Activated CD4-positive, alpha-beta T cell treated with anti-CD3 and anti-CD28 coated beads, Interleukin-2, Interleukin-4, amounts not matched to agents 100 ng/mL and 50 ng/mL, durations not matched to agents 16 hours and 8 hours (primary cell): Measurements from ENCODE around the gene CPNE5.

ENCODE experiments used
- DNase-seq: peaks from one replicate; pipeline ENCODE4 v3.0.0-alpha.2; 2020; ENCODE audit warnings: low spot score

The CPNE5 gene

DNA sequence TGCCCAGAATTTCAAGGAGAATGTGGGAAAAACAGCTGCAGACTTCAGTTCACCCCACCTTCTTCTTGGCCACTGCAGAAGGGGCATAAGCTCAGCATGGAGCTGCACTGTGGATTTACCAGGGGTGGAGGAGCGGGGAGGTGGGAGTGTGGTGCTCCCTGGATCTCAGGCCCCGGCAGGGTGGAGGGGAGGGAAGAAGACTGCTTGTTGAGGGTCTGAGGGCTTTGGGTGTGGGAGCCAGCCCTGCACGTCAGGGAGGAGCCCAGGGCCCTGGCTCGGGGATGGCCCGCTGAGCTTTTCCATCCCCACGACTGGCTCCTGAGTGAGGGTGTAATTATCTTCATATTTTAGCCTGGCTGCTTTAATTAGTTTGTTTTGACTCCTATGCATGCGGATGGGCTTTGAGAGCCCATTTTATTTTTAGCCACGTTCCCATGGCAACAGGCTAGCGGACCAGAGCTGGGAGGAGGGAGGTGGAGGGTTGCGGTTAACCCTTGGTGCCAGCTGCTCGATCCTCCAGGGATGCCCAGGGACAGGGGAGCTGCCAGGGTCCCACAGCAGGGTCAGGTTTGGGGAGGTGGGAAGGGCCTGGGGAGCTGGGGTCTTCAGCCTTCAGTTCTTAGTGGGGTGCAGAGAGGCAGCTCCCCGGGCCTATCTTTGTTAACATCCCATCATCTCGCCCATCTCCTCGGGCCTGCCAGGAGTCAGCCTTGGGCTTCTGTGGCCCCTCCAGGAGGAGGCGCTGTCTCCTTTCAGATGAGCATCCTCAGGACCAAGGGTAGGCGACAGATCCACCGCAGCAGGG lies 73.4 kb downstream of the CPNE5 start:
- DNase-seq: peak; percentile 85

DNA sequence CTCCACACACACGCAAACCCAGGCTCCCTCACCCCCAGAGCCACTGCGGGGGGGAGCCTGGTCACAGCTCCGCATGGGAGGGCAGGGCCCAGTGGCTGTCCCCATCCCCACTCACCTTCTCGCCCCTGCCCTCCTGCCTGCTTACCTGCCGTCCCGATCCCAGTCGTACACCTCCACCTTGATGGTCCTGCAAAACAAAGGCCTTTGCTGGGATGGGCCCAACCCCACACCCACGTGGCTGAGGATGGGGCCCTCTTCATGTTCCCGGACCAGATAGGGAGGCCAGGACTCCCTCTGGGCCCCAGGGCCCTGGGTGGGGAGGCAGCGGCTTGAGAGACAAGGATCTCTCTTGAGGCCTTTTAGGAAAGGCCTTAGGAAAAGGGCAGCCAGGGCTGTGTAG lies 74.1 kb downstream of the CPNE5 start:
- no peak for DNase-seq

DNA sequence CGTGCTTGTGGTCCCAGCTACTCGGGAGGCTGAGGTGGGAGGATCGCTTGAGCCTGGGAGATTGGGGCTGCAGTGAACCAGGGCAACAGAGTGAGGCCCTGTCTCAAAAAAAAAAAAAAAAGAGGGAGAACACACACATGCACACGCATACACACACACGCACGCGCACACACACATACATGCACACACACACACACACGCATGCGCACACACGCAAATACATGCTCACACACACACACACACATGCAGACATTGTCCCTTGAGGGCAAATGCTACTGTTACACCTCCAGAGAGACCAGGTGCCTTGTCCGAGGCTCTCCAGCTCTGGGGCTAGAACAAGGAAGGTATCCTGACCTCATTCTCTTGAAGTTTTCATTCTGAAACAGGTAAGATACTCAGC lies 77.1 kb downstream of the CPNE5 start:
- DNase-seq: no peak

DNA sequence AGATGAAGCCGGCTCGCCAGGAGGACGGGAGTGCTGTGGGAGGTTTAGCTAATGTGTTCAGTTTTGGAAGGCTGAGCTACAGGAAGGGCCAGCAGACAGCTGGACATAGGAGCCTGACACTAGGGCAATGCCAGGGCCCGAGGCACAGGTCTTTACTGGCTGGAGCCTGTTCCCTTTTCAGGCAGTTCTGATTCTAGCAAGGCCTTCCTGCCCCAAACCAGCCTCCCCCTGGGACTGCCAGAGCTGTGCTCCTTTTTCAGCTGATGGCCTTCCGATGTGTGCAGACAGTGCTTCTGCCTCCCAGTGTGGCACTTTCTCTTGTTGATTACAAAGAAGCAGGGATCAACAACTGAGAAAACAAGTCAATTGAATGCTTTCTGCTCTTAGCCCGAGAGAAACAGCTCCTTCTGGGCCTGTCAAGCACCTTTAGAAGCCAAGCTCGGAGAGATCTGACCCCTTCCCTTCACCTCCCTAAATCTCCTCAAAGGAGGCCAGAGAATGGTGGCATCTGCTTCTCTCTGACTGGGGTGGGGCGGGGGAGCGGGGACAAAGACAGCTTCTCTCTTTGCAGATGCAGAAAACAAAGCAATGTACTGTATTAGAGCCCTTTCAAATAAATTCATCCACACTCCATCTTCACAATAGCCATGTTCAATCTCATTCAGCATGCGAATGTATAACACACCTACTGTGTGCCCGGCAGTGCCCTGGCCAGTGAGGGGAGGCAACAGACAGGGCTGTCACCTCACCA lies 78.4 kb downstream of the CPNE5 start:
- DNase-seq: no peak

GRCh38 chr6:36759148-36759759 lies 80.0 kb downstream of the CPNE5 start:
- peak; percentile 86 for DNase-seq

DNA sequence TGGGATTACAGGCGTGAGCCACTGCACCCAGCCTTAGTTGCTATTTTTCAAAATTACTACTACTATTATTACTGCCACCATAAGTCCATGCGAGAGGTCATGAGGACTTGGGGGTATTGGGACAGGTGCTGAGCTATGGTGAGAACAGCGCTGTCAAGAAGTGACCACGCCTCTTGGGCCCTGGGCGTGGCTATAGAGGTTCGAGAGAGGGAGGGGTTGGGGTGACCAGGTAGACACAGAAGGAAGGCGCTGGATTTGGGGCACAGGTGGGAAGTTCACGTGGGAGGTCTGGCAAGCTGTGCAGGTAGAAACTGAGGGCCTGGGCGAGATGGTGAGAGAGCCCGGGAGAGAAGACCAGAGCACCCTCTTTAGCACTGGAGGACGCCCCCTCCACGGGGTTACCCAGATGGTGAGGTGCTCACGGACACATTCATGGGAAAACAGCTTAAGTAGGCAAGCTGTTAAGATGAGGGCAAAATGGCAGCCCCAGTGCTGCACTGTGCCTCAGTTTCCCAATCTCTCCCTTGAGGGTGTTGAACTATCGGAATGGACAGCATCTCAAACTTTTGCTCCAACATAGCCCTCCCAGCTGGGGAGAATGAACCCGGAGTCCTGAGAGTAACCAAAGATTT lies 80.6 kb downstream of the CPNE5 start:
- no peak for DNase-seq

DNA sequence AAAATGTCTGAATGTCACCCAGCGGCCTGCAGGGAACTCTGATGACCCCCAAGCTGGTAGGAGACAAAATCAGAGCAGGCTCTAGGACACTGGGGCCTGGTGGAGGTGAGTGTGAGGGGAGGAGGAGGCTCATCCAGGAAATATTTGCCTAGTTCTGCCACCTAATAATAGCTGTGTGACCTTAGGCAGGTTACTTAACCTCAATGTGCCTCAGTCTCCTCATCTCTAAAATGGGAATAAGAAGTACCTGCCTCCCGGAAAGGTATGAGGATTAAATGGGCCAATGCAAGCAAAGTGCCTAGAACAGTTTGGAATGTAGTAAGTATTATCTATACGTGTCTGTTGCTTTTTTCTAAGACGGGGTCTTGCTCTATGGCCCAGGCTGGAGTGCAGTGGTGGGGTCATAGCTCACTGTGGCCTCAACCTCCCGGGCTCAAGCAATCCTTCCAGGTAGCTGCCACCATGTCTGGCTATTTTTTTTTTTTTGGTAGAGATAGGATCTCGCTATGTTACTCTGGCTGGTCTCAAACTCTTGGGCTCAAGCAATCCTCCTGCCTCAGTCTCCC lies 81.2 kb downstream of the CPNE5 start:
- DNase-seq: no peak

GRCh38 chr6:36757206-36757605 lies 82.0 kb downstream of the CPNE5 start:
- DNase-seq: peak; percentile 64

DNA sequence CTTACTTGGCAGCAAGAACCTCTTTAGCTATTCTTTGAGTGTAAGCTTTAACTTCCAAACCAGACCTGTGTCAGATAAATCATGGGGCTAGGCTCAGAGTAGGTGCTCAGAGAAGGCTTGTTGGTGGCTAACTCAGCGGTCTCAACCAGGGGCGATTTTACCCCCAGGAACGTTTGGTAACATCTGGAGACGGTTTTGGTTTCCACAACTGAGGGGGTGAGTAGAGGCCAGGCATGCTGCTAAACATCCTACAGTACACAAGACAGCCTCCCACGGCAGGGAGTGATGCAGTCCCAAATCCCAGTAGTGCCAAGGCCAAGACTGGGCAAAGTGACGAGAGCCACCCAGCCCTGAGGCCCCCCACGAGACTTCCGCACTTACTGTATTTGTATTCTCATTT lies 82.5 kb downstream of the CPNE5 start:
- no peak for DNase-seq

- peak; percentile 95 for DNase-seq
Measured at GRCh38 chr6:36755435-36756348, 83.6 kb downstream of the CPNE5 start.

DNA sequence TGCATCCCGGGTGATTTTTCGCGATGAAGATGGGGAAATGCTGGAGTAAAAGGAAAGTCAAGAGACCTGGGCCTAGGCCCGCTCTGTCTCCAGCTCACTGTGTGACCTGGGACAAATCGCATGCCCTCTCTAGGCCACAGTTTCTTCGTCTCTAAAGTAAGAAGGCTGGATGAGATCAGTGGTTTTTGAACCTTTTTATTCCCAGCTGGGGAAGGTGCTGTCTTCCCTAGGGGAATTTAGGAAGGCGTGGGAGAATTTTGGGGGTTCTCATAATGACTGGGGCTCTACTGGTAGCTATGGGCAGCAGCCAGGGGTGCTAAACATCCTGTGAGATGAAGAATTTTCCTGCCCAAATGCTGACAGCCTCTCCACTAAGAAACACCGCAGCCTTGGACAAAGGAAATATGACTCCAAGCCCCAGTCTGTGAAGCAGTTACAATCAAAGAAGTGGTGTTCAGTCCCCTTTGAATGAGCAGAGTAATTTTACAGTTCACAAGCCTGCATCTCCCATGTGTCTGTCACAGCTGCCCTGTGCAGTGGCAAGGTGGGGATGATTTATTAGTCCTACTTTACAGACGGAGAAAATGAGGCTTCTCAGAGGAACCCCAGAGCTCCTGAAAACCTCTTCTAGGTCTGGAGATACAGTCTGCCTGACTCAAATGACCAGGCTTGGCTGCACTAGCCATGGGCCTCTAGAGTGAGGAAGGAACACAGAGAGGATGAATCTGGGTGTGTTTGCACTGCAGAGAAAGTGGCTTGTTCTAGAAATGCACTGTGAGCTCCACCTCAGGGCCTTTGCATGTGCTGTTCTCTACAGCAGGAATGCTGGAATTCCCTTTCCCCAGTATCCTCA lies 84.4 kb downstream of the CPNE5 start:
- no peak for DNase-seq

- no peak for DNase-seq
Measured at GRCh38 chr6:36753671-36754405, 85.4 kb downstream of the CPNE5 start.

DNA sequence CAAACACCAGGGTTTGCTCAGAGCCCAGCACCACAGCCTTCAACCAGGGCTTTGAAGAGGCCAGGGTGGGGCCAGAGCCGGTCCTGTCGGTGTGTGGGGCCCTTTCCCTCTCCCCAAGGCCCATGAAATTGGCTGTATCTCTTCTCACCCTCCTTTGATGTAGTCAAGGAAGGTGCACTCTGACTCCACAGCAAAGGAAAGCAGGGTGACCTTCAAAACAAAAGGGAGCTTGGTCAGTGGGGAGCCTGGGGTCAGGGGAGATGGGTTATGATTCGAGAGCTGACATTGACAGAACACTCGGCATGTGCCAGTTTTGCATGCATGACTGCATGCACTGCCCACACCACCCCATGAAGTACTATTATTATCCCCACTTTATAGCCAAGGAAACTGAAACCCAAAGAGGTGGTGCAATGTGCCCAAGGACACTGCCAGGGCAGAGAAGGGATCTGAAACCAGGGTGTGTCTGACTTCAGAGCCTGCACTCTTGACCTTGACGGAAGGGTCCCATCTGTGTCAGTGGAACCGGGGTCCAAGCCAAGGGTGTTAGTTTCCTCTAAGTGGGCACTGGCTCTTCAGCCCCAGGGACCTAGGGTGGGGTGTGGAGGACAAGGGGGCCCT lies 86.2 kb downstream of the CPNE5 start:
- no peak for DNase-seq

DNA sequence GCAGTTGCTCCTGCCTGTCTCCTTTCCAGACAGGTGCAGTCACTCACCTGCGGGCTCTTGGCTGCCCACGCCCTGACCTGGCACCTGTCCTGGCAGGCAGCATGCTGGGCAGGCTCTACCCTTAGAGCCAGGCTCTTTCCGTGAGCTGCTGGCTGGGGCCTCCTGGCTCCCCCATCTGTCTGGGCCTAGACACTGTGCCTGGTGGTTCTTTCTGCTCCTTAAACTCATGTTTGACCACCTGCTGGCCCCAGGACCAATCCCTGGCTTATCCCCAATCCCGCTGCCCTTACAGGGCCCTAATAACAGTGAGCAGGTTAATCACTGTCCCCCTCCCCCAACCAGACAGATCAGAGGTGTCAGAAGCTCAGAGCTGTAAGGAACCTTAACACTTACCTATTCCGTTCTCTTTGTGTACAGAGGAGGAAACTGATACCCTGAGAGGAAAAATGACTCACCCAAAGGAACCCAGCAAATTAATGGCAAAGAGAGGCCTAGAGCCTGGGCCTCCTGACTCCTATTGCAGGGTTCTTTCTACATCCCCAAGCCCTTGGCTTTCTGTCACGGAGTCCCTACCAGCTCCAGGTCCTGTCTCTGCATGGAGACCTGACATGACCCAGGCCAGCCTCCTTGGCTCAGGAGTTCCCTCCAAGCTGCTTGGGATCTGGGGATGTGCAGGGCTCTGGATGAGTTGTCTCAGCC lies 86.9 kb downstream of the CPNE5 start:
- peak; percentile 69 for DNase-seq

DNA sequence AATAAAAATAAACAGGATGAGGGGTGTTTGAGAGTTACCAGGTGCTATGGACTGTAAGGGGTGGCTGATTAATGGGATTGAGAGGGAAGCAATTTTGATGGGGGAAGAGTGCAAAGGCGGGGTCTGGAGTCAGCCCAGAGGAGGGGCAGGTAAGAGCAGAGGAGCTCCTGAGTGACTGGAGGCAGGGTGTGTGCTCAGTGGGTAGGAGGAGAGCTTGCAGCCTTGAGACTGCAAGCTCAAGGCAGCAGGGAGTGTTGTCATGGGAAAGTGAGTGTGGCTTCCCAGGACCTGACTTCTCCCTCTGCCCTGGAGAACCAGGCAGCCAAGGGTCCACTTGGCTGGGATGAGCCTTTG lies 87.4 kb downstream of the CPNE5 start:
- DNase-seq: no peak

DNA sequence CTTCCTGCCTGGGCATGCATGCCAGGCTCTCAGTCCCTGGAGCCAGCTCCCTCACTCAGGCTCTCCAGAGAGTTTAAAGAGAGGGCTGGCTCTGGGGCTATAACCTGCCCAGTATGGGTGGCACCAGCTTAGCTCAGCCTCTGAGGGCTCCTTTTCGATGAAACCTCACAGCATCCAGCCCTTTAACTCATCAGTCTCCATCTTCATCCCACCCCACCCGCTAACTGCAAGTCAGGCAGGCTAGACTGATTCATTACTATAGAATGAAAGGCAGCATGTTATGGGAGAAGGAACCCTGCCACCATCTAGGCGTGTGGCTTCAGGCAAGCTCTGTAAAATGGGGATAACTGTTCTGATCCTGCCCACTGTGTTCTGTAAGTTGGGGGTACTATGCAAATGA lies 88.2 kb downstream of the CPNE5 start:
- DNase-seq: no peak

DNA sequence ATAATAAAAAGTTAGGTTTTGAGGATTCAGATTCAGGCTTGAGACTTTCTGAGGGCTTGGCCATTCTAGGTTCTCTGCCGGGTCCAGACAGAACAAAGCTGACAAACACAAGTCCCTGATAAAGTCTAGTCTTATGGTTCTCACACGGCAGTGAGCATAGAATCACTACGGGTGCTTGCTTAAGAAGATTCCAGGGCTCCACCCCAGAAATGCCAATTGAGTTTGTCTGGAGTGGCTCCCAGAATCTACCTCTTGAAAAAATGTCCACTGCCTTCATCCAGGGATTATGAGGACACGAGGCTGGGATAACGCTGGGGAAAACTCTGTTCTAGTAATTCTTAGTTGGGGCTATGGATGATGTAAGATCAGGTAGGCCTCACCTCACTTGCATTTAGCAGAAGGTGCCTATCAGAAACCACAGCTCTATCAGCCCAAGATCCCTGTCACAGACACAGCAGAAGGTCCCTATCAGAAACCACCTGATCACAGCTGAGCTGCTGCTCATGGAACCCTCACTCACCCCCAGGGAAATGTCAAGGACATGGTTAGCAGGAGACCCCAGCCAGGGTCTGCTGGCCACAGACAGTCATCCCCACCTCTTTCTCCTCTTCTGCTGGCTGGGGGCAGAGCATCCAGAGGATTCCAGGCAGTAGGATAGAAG lies 89.3 kb downstream of the CPNE5 start:
- DNase-seq: no peak

GRCh38 chr6:36746251-36746650 lies 93.0 kb downstream of the CPNE5 start:
- DNase-seq: no peak
